Measurements from ENCODE around the gene AFF3. TPM values are rescaled to one million over a fixed set of nuclear protein-coding genes. Genes with fewer than 3 reads are reported as not detected.

AFF3 gene
- total RNA-seq, 1 experiment from 2014 or later: 0.61 TPM

GRCh38 chr2:99719102-99719501 is 423.3 kb downstream of the AFF3 start:
- DNase-seq (ENCODE audit: low read depth, low spot score) (no peak), ATAC-seq (no peak)
- RAD21 ChIA-PET (ENCODE audit: low non-redundant PET in 1 of 2, low total read pairs in 2 of 2, uncharacterized antibody in 2 of 2, unreplicated experiment in 2 of 2): no interaction called here
- TF ChIP-seq SIN3A (IDR thresholded peaks at IDR 0.05; ENCODE audit: low read depth): no peak
- no peak for TF ChIP-seq POLR2AphosphoS5 (IDR thresholded peaks at IDR 0.05; ENCODE audit: low read depth, low read length)
- TF ChIP-seq SP1 (IDR thresholded peaks at IDR 0.05; ENCODE audit: low read depth): no peak
- no peak for TF ChIP-seq POLR2A (IDR thresholded peaks at IDR 0.05; ENCODE audit: borderline replicate concordance, extremely low read depth, insufficient read depth, insufficient read length)
- no peak for TF ChIP-seq JUND (IDR thresholded peaks at IDR 0.05)
- no peak for TF ChIP-seq ELF1 (IDR thresholded peaks at IDR 0.05; ENCODE audit: borderline replicate concordance, low read depth)
- POLR2A ChIA-PET: no interaction called here
- Histone ChIP-seq H3K36me3 (ENCODE audit: control insufficient read depth in 1 of 2, insufficient read depth in 2 of 2, low read length in 2 of 2) (no peaks in the 10 kb centered on the region), H3K27ac (ENCODE audit: low read depth, low read length) (no peak overlapping the region), H3K4me3 (replicated peaks in 1 of 2; ENCODE audit: low read depth in 1 of 2, low read length in 2 of 2) (no peak overlapping the region), H4K20me1 (ENCODE audit: insufficient read depth) (no peaks in the 10 kb centered on the region), H3K9ac (ENCODE audit: low read length) (no peak overlapping the region), H3K4me2 (ENCODE audit: low read length) (no peak overlapping the region), H3K9me3 (ENCODE audit: control insufficient read depth in 1 of 2, insufficient read depth in 1 of 2, low read depth in 1 of 2, low read length in 2 of 2) (no peaks in the 10 kb centered on the region), H3K4me1 (ENCODE audit: control insufficient read depth in 1 of 2, insufficient read depth in 2 of 2, low read length in 2 of 2) (no peaks in the 10 kb centered on the region), H3K9me2 (ENCODE audit: insufficient read depth) (no peaks in the 10 kb centered on the region), H3K27me3 (ENCODE audit: insufficient read depth, low read length) (0 out of 2 replicates have a peak, but pooled peaks cover 5% of the 10 kb centered on the region), H3K79me2 (ENCODE audit: insufficient read depth, low read length) (no peaks in the 10 kb centered on the region), H2AFZ (ENCODE audit: low read depth, low read length, poor library complexity, severe bottlenecking) (no peak overlapping the region)
- no TSS peak for BruUV-seq (replicated peaks)
- CTCF ChIA-PET: no interaction called here
- intact Hi-C loops (cut with micrococcal nuclease): no loop called here

- Histone ChIP-seq H2AFZ (ENCODE audit: low read depth, low read length, poor library complexity, severe bottlenecking) (no peak overlapping the region), H3K4me3 (replicated peaks in 1 of 2; ENCODE audit: low read depth in 1 of 2, low read length in 2 of 2) (no peak overlapping the region), H3K36me3 (ENCODE audit: control insufficient read depth in 1 of 2, insufficient read depth in 2 of 2, low read length in 2 of 2) (no peaks in the 10 kb centered on the region), H3K9me3 (ENCODE audit: control insufficient read depth in 1 of 2, insufficient read depth in 1 of 2, low read depth in 1 of 2, low read length in 2 of 2) (no peaks in the 10 kb centered on the region), H3K27ac (ENCODE audit: low read depth, low read length) (no peak overlapping the region), H3K4me1 (ENCODE audit: control insufficient read depth in 1 of 2, insufficient read depth in 2 of 2, low read length in 2 of 2) (no peaks in the 10 kb centered on the region), H4K20me1 (ENCODE audit: insufficient read depth) (no peaks in the 10 kb centered on the region), H3K9ac (ENCODE audit: low read length) (no peak overlapping the region), H3K27me3 (ENCODE audit: insufficient read depth, low read length) (0 out of 2 replicates have a peak, but pooled peaks cover 5% of the 10 kb centered on the region), H3K4me2 (ENCODE audit: low read length) (no peak overlapping the region), H3K9me2 (ENCODE audit: insufficient read depth) (no peaks in the 10 kb centered on the region), H3K79me2 (ENCODE audit: insufficient read depth, low read length) (no peaks in the 10 kb centered on the region)
- RAD21 ChIA-PET (ENCODE audit: low non-redundant PET in 1 of 2, low total read pairs in 2 of 2, uncharacterized antibody in 2 of 2, unreplicated experiment in 2 of 2): no interaction called here
- DNase-seq (ENCODE audit: low read depth, low spot score): no peak
- TF ChIP-seq CTCF (IDR thresholded peaks at IDR 0.05 in 2 of 3, conservative IDR thresholded peaks at IDR 0.05 in 1 of 3; ENCODE audit: borderline replicate concordance in 1 of 3, insufficient read depth in 1 of 3, low read depth in 2 of 3, low read length in 2 of 3) (no peak), POLR2AphosphoS5 (IDR thresholded peaks at IDR 0.05; ENCODE audit: low read depth, low read length) (no peak), EZH2phosphoT487 (IDR thresholded peaks at IDR 0.05; ENCODE audit: borderline replicate concordance) (no peak), TCF7L2 (IDR thresholded peaks at IDR 0.05; ENCODE audit: borderline replicate concordance, extremely low read depth, insufficient read depth, insufficient read length) (no peak)
- intact Hi-C loops (cut with micrococcal nuclease): no loop called here
- POLR2A ChIA-PET: no interaction called here
- no peak for ATAC-seq
- BruUV-seq (replicated peaks): no TSS peak
- CTCF ChIA-PET: interaction anchor here (1.8 kb wide), 1 partner anchor 547 kb away, joined by 4 read pairs; no protein-coding TSS in a partner anchor
Measured at GRCh38 chr2:99715956-99716355, 426.4 kb downstream of the AFF3 start.

All from HCT116 (cell line).